OCI-LY7 (cell line): ENCODE data around the gene ESPNL. TPM values are rescaled to one million over a fixed set of nuclear protein-coding genes. Genes with fewer than 3 reads are reported as not detected.

Experiments
- BruUV-seq: library from RNA; stranded (reverse); fragments of 400-500 nt; replicated peaks from 2 replicates; lab custom pipeline; 2021; lab: Mats Ljungman, UMichigan
- CTCF ChIA-PET: fragments of 300-600 bp; sonication (Branson Sonifier 250); formaldehyde crosslinking; loops from one replicate; lab custom pipeline; 2022; ENCODE audit warnings: antibody characterized with exemption; ENCODE audit not compliant: unreplicated experiment; lab: Charles Lee
- POLR2A ChIA-PET: fragments of 300-600 bp; sonication (Branson Sonifier 250); formaldehyde crosslinking; loops from one replicate; lab custom pipeline; 2022; ENCODE audit warnings: antibody characterized with exemption; lab: Charles Lee
- DNase-seq: peaks from one replicate; pipeline ENCODE4 v3.0.0-alpha.2; 2015; ENCODE audit warnings: low spot score
- H2AFZ ChIP-seq: fragments of 200-600 bp; sonication (generic), shearing (Covaris generic); 2 replicates; pipeline ENCODE4 v1.6.1; 2014; ENCODE audit warnings: mild to moderate bottlenecking, antibody characterized with exemption, low read length, moderate library complexity
- H3K27ac ChIP-seq: fragments of 200-600 bp; sonication (generic); 2 replicates; pipeline ENCODE4 v1.5.1; 2014; ENCODE audit warnings: mixed run types, low read depth, mild to moderate bottlenecking, moderate library complexity, low read length, inconsistent platforms; ENCODE audit not compliant: poor library complexity, severe bottlenecking
- H3K36me3 ChIP-seq: fragments of 200-600 bp; sonication (generic); 2 replicates; pipeline ENCODE4 v1.6.1; 2014; ENCODE audit warnings: mild to moderate bottlenecking, antibody characterized with exemption, low read length, moderate library complexity, mixed read lengths; ENCODE audit not compliant: insufficient read depth
- H3K4me1 ChIP-seq: fragments of 200-600 bp; sonication (generic); 2 replicates; pipeline ENCODE4 v1.5.1; 2014; ENCODE audit warnings: mild to moderate bottlenecking, low read length; ENCODE audit not compliant: insufficient read depth, poor library complexity, severe bottlenecking
- H3K4me2 ChIP-seq: fragments of 200-600 bp; sonication (generic); 2 replicates; pipeline ENCODE4 v1.6.1; 2014; ENCODE audit warnings: mild to moderate bottlenecking, low read length
- H3K4me3 ChIP-seq: fragments of 200-600 bp; sonication (generic); 2 replicates; pipeline ENCODE4 v1.5.1; 2014; ENCODE audit warnings: mild to moderate bottlenecking, low read depth, low read length; ENCODE audit not compliant: poor library complexity, severe bottlenecking
- H3K79me2 ChIP-seq: fragments of 200-600 bp; sonication (generic); 2 replicates; pipeline ENCODE4 v1.6.1; 2016; ENCODE audit warnings: low read depth, mild to moderate bottlenecking, low read length, moderate library complexity, mixed read lengths; ENCODE audit not compliant: insufficient read depth
- H3K9me2 ChIP-seq: fragments of 200-600 bp; sonication (generic); 2 replicates; pipeline ENCODE4 v1.6.1; 2016; ENCODE audit warnings: mild to moderate bottlenecking, low read length, mixed read lengths; ENCODE audit not compliant: insufficient read depth
- H3K9me3 ChIP-seq: fragments of 200-600 bp; sonication (generic); 2 replicates; pipeline ENCODE4 v1.6.1; 2014; ENCODE audit warnings: mild to moderate bottlenecking, mixed run types, low read length, mixed read lengths
- H4K20me1 ChIP-seq: fragments of 200-600 bp; sonication (generic); 2 replicates; pipeline ENCODE4 v1.6.1; 2014; ENCODE audit warnings: mild to moderate bottlenecking, antibody characterized with exemption, low read length, moderate library complexity, mixed read lengths; ENCODE audit not compliant: insufficient read depth
- CTCF ChIP-seq: fragments of 200-600 bp; sonication (generic); conservative IDR thresholded peaks from 2 replicates; pipeline ENCODE4 v1.5.1; 2014; ENCODE audit warnings: mild to moderate bottlenecking, antibody characterized with exemption, low read length, moderate library complexity, mixed read lengths
- EZH2phosphoT487 ChIP-seq: fragments of 200-600 bp; sonication (generic); IDR thresholded peaks from 2 replicates; pipeline ENCODE4 v1.6.1; 2018; ENCODE audit warnings: low read depth, borderline replicate concordance, mild to moderate bottlenecking, mixed run types, antibody characterized with exemption, low read length, moderate library complexity, mixed read lengths
- intact Hi-C: fragments of 100-400 bp; cut with micrococcal nuclease; formaldehyde crosslinking; loops from one replicate; pipeline ENCODE4 v1.10.0; 2022; ENCODE audit not compliant: unreplicated experiment
- total RNA-seq, 2 experiments: library from RNA; depleted of rRNA in 1 of 2; stranded (reverse); fragments of >200 nt in 1 of 2; shearing (Covaris generic) in 1 of 2; gene quantifications; 2 replicates each; pipeline ENCODE4 v1.2.3, GENCODE V29; 2014 to 2022

ESPNL gene
- total RNA-seq, 2 experiments from 2014 or later = 5.0 to 7.7 TPM

- Histone ChIP-seq H3K9me2 (no peaks in the 10 kb centered on the region), H3K4me1 (peaks cover 9% of the 10 kb centered on the region), H3K4me2 (no peak overlapping the region), H3K4me3 (no peak overlapping the region), H3K27ac (no peak overlapping the region), H3K79me2 (no peaks in the 10 kb centered on the region), H4K20me1 (no peaks in the 10 kb centered on the region), H3K36me3 (no peaks in the 10 kb centered on the region), H2AFZ (no peak overlapping the region), H3K9me3 (no peaks in the 10 kb centered on the region)
- no peak for DNase-seq
- no TSS peak for BruUV-seq
- TF ChIP-seq EZH2phosphoT487 (no peak), CTCF (no peak)
- CTCF ChIA-PET = no interaction called here
- POLR2A ChIA-PET = no interaction called here
- intact Hi-C loops = no loop called here
Observed at GRCh38 chr2:238144262-238144661, 44.1 kb downstream of the ESPNL start.

GRCh38 chr2:238145046-238145445 lies 44.9 kb downstream of the ESPNL start:
- POLR2A ChIA-PET = no interaction called here
- no TSS peak for BruUV-seq
- H3K79me2 ChIP-seq = no peaks in the 10 kb centered on the region
- no peaks in the 10 kb centered on the region for H3K9me2 ChIP-seq
- H3K4me2 ChIP-seq = no peak overlapping the region
- H2AFZ ChIP-seq = no peak overlapping the region
- H3K27ac ChIP-seq = no peak overlapping the region
- no peak overlapping the region for H3K4me3 ChIP-seq
- CTCF ChIA-PET = no interaction called here
- no peak for DNase-seq
- TF ChIP-seq CTCF (no peak), EZH2phosphoT487 (no peak)
- peaks cover 7% of the 10 kb centered on the region for H3K4me1 ChIP-seq
- H4K20me1 ChIP-seq = no peaks in the 10 kb centered on the region
- intact Hi-C loops = no loop called here
- H3K9me3 ChIP-seq = no peaks in the 10 kb centered on the region
- no peaks in the 10 kb centered on the region for H3K36me3 ChIP-seq

GRCh38 chr2:238145851-238146250 lies 45.7 kb downstream of the ESPNL start:
- Histone ChIP-seq H3K79me2 (no peaks in the 10 kb centered on the region), H3K36me3 (no peaks in the 10 kb centered on the region), H2AFZ (no peak overlapping the region), H3K4me2 (no peak overlapping the region), H3K9me2 (no peaks in the 10 kb centered on the region), H3K27ac (no peak overlapping the region), H3K4me3 (no peak overlapping the region), H4K20me1 (no peaks in the 10 kb centered on the region), H3K4me1 (peaks cover 7% of the 10 kb centered on the region), H3K9me3 (no peaks in the 10 kb centered on the region)
- CTCF ChIA-PET = no interaction called here
- POLR2A ChIA-PET = no interaction called here
- TF ChIP-seq CTCF (no peak), EZH2phosphoT487 (no peak)
- intact Hi-C loops = no loop called here
- BruUV-seq = no TSS peak
- DNase-seq = no peak
